GM12875 (cell line): ENCODE data around the gene EIF6.
"Not testable (repeated sequence)": the region's sequence is repeated elsewhere in the genome, so short reads cannot be mapped to it uniquely, and the experiment has no call there.

Source experiments
- H3K4me3 ChIP-seq: one replicate; pipeline ENCODE4 v1.5.1; 2011; ENCODE audit warnings: low read depth, low read length, control low read depth
- TF ChIP-seq, protein P1 (sequence below): IDR thresholded peaks from 2 replicates; pipeline ENCODE4 v1.5.1; 2011; ENCODE audit warnings: low read depth, mild to moderate bottlenecking, control low read depth, inconsistent platforms, low read length, moderate library complexity, borderline replicate concordance; ENCODE audit not compliant: insufficient read depth

The EIF6 gene

DNA sequence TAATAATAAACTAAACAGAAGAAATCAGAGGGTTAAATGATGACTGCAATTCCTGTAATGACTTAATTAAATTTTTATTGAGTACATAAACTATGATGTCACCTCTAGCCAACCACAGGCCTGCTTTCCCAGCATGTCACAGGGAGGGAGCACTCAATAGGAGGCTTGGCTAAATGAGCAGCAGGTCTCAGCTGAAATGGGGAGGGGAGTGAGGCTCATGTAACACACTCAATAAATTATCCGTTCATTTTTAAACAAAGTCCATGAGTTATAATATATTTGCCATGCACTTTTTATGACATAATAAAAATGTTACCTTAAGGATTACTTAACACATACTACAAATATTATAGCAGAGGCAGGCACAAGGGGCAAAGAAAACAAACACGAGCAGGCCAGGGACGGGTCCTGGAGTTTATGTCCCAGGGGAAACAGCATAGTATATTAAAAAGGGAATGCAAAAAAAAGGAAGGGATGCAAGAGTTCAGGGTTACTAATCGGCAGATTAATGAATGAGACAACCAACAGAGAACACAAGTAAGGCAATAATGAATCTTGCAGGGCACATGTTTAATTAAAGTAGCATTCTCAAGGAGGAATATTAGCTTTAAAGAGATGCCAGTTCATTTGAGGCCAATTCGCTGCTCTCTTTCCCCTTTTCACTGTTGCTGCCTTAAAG, 34.8 kb upstream of the EIF6 start:
- TF ChIP-seq, protein P1, sequence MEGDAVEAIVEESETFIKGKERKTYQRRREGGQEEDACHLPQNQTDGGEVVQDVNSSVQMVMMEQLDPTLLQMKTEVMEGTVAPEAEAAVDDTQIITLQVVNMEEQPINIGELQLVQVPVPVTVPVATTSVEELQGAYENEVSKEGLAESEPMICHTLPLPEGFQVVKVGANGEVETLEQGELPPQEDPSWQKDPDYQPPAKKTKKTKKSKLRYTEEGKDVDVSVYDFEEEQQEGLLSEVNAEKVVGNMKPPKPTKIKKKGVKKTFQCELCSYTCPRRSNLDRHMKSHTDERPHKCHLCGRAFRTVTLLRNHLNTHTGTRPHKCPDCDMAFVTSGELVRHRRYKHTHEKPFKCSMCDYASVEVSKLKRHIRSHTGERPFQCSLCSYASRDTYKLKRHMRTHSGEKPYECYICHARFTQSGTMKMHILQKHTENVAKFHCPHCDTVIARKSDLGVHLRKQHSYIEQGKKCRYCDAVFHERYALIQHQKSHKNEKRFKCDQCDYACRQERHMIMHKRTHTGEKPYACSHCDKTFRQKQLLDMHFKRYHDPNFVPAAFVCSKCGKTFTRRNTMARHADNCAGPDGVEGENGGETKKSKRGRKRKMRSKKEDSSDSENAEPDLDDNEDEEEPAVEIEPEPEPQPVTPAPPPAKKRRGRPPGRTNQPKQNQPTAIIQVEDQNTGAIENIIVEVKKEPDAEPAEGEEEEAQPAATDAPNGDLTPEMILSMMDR: no peak
- H3K4me3 ChIP-seq: no peak overlapping the region

DNA sequence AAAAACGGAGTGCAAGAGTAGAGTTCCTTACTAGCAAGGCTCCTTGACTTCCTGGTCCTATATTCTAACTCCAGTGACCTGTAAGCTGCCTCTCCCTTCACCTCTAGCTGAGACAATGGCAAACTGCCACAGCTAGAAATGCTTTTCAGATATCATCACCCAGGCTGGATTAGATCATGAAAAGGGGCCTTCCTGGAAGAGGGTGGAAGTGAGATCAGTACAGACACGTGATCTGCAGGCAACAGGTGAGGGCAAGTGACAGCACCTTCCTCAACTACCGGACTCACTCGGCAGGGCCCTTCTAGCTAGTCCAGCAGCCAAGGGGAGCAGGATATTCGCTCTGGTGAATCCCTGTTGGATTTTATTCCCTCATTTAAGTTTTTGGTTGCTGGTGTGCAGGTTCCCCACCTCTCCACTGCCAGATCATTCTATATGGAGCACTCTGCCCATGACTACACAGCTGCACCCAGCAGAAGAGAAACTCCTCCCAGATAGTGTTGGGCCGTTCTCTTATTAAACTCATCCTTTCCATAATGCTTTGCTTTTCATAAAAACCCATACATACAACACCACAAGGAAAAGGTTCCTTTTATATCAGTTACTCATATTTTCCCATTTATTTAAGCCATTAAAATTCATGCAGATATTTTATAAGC, 34.1 kb upstream of the EIF6 start:
- TF ChIP-seq, protein P1: no peak
- H3K4me3 ChIP-seq: no peak overlapping the region

DNA sequence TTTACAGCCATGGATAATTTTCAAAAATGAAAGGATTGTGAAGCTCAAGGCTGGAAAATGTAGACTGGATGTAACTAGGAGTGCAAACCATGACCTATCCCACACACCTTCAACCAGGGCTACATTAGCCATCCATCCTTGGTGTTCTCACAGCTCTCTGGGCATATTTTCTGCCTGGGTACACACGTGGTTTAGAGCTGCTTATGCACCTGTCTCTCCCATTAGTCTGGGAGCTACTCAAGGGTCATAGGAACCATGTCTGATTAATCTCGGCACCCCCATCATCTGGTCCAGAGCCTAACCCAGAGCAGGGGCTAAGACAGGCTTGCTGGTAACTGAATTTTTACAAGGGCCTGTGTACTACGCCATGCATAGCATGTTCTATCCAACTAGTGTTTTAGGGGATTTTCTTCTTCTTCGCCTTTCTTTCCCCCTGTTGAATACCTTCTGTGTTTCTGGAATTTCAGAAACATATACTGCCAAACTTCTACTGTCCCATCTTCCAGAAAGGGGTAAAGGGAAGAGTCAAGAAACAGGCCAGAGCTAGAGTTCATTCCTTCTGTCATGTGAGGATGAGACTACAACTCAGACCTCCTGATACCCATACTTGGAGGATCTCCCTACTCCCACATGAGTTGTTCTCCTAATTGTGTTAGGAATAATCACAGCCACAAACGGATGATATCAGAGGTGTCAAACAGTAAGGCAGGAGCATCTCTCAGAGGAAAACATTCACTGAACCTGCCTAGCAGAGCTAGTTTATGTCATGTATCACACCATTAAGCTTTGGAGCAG, 33.0 kb upstream of the EIF6 start:
- TF ChIP-seq, protein P1: no peak

DNA sequence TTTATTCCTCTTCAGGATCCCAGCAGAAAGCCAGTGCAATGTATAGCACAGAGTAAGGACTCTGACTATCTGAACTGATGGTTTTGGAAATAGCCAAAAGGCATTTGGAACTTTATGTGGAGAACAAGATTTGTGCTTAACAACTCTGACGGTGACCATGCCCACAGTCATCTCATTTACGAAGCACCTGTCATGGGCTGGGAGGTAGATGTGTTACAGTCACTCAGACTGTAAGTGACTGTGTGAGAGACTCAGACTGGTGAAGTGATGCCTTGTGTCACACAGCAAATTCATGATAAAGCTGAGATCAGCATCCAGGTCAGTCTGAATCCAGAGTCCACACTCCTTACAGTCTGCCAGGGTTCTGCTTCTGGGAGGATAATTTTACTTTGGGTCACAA, 31.5 kb upstream of the EIF6 start:
- TF ChIP-seq, protein P1: no peak
- H3K4me3 ChIP-seq: no peak overlapping the region

More for the DNA sequence above, 33.0 kb upstream of the EIF6 start:
- H3K4me3 ChIP-seq: no peak overlapping the region

DNA sequence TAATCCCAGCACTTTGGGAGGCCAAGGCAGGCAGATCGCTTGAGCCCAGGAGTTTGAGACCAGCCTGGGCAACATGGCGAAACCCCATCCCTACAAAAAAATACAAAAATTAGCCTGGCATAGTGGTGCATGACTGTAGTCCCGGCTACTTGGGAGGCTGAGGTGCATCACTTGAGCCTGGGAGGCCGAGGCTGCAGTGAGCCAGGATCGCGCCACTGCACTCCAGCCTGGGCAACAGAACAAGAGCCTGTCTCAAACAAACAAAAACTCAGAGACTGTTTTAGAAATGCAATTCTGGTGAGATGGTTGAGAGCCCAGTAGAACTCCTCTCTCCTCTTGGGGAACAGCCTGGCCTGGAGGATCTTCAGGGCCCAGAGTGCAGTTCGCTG, 31.1 kb upstream of the EIF6 start:
- H3K4me3 ChIP-seq: not testable (repeated sequence)

DNA sequence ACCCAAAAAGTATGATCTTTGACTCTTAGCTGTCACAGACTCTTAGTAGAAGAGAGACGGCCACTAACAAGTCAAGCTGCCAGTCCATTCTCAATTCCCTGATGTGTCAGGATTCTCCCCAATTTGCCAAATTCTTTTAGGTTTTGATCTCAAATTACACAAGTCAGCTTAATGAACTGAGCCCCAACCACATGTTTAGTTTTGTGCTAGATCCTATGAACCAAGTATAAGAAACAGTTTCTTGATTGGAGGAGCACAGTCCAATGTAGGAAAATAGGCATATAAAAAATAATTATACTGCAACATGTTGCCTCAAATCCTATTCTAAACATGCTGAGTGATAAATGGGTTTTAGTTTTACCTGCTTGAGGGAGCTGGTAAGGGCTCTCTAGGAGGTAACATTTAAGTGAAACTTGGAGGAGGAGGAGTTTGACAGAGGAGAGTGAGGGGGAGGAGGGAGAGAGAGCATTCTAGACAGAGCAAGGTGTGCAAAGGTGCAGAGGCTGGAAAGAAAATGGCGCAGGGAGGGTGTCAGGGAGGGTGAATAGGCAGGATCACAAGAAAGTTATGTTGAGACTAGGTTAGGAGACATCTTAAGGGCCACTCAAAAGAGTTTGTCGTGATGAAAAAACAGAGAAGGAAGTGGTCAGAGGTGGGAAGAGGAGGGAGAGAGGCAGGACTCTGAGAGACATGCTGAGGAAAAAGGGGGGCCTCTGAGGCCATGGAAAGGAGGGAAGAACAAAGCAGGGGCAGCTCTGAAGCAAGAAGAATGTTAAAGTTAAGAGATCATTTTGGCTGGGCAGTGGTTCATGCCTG, 30.5 kb upstream of the EIF6 start:
- H3K4me3 ChIP-seq: no peak overlapping the region
- TF ChIP-seq, protein P1: no peak

DNA sequence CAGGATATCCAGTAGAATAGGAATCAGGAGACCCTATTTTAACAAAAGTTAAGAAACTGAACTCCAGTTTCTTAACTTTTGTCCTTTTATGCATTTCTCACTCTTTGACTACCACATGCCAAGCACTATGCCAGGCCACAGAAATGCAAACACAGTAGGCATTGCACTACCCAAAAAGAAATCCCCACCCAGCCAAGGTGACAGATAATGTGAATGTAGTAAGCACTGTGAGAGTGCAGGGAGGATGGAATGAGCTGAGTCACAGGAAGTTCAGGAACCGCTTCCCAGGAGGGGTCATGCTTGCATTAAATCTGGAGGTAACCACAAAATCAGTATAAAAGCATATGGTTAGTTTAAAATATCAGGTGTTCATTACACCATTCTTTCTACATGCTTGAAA, 27.7 kb upstream of the EIF6 start:
- TF ChIP-seq, protein P1: no peak
- H3K4me3 ChIP-seq: no peak overlapping the region
